ENCODE results near the gene PAX2. TPM values are rescaled to one million over a fixed set of nuclear protein-coding genes. Genes with fewer than 3 reads are reported as not detected.

The PAX2 gene
- total and polyA plus RNA-seq, 2 of the 13 experiments (the other 11 are each of a cell fraction or from before 2014, with no cell fraction given) = not detected

DNA sequence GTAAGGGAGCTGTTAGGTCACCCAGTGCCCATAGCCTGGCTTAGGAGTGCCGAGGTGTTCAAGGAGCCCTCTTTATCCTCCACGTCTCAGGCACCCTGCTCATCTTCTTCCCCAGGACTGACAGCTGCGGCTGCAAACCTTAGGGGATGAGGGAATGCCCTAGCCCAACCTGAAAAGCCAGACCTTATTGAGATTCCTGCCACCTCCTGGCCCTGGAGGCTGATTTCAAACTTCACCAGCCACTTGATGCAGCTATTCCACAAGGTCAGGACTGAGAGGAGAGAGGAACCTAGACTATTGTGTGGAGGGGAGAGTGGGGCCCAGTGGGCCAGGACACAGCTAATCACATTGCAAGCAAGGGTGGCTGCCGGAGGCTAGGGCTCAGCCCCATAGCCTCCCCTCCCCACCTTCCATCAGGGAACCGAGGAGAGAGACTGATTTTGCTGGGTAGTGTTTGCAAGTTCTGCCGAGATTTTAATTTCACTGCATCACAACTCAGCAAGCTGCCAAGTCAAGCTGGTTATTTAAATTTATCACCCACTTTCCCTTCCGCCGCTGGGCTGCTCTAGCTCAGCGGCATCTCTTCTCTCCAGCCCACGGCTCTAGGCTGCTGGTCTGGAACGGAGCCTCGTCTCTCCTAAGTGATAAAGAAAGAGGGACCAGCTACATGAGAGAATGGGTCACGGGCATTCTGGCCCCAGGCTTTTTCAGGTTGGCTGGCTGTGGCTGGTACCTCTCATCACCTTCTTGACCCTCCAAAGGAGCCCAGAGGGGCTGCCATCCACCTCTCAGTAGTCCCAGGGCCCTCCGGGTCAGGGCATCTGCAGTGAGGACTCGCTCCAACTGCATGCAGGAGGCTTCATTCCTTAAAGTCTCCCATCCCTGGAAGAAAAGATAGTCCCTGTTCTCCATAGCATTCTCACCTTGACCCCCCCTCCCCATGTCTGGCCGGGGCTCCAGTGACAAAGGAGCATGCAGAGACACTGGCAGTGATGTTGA is 66.7 kb downstream of the PAX2 start:
- in situ Hi-C loops (cut with HindIII; ENCODE audit: extremely low pct_ligation_motif_present, low pct_unique_long_range_greater_than_20kb) = no loop called here
- CTCF ChIA-PET (ENCODE audit: low intra/inter-chr PET ratio, low total read pairs) = no interaction called here
- TF ChIP-seq ZNF281 (CRISPR knock-in tag; IDR thresholded peaks at IDR 0.05; ENCODE audit: borderline replicate concordance) (no peak), FOXA3 (CRISPR knock-in tag; IDR thresholded peaks at IDR 0.05) (no peak), BHLHE40 (IDR thresholded peaks at IDR 0.05; ENCODE audit: low read length) (no peak), ZNF263 (CRISPR knock-in tag; IDR thresholded peaks at IDR 0.05) (no peak), ZNF672 (CRISPR knock-in tag; IDR thresholded peaks at IDR 0.05) (no peak)

More for the DNA sequence above, 66.7 kb downstream of the PAX2 start:
- H3K4me1 ChIP-seq (ENCODE audit: insufficient read depth, low read length) = peaks cover 10% of the 10 kb centered on the region
- FAIRE-seq = no peak
- DNase-seq (ENCODE audit: low spot score) = no peak
- POLR2A ChIA-PET = no interaction called here
- H3K36me3 ChIP-seq (replicated peaks in 1 of 2; ENCODE audit: control insufficient read depth in 1 of 2, insufficient read depth in 2 of 2, low read length in 2 of 2) = no peaks in the 10 kb centered on the region
- H3K27ac ChIP-seq (ENCODE audit: extremely low read length, insufficient read depth, low read length) = no peak overlapping the region
- H3K9me3 ChIP-seq (ENCODE audit: low read length) = no peaks in the 10 kb centered on the region
- intact Hi-C loops (cut with micrococcal nuclease; ENCODE audit: unreplicated experiment) = no loop called here
- WGBS (ENCODE audit: low lambda C conversion rate) = 27% methylated on average over 15 of the region's 16 CpGs
- BruUV-seq (replicated peaks) = no TSS peak
- no peak overlapping the region for H3K4me2 ChIP-seq (ENCODE audit: low read depth, low read length)
- no peak for ATAC-seq
- H3K9ac ChIP-seq (ENCODE audit: insufficient read depth, low read depth, low read length) = no peak overlapping the region
- H2AFZ ChIP-seq (ENCODE audit: low read length) = no peak overlapping the region
- H3K79me2 ChIP-seq (ENCODE audit: insufficient read depth, low read length) = no peaks in the 10 kb centered on the region
- no peaks in the 10 kb centered on the region for H4K20me1 ChIP-seq (ENCODE audit: insufficient read depth, low read length)
- no peak overlapping the region for H3K4me3 ChIP-seq (replicated peaks in 1 of 3; ENCODE audit: insufficient read depth in 1 of 3, low read depth in 2 of 3, low read length in 3 of 3)
- peaks cover 10 to 84% of the 10 kb centered on the region in 2 experiments; a peak in 3 of 5 replicates for H3K27me3 ChIP-seq (ENCODE audit: control insufficient read depth in 1 of 2, insufficient read depth in 2 of 2, low read length in 2 of 2)

All from HepG2 (cell line).